GM12878 (cell line): ENCODE measurements around the gene TBCCD1.

Source experiments
- CHD2 ChIP-seq: IDR thresholded peaks from 2 replicates; pipeline ENCODE4 v1.6.1; 2011; ENCODE audit warnings: low read depth, low read length, improper control_type of control experiment, borderline replicate concordance
- CREB1 ChIP-seq: IDR thresholded peaks from 2 replicates; pipeline ENCODE4 v1.6.1; 2012; ENCODE audit warnings: low read depth, mild to moderate bottlenecking, inconsistent platforms
- EP300 ChIP-seq, 2 experiments: fragments of 150-350 bp in 1 of 2; IDR thresholded peaks; 2 replicates each; pipeline ENCODE4 v1.6.1; 2011 to 2012; ENCODE audit warnings: low read depth in 2 of 2, low read length in 2 of 2, borderline replicate concordance in 1 of 2, improper control_type of control experiment in 1 of 2, inconsistent platforms in 1 of 2; ENCODE audit not compliant: control insufficient read depth in 1 of 2
- EZH2 ChIP-seq: IDR thresholded peaks from 2 replicates; pipeline ENCODE4 v1.6.1; 2012; ENCODE audit warnings: low read depth, mild to moderate bottlenecking, control low read depth, inconsistent platforms, low read length, borderline replicate concordance; ENCODE audit not compliant: control insufficient read depth
- KDM1A ChIP-seq: fragments of 200-600 bp; sonication (generic); IDR thresholded peaks from 2 replicates; pipeline ENCODE4 v1.6.1; 2016; ENCODE audit warnings: borderline replicate concordance
- NFIC ChIP-seq: IDR thresholded peaks from 2 replicates; pipeline ENCODE4 v1.6.1; 2012; ENCODE audit warnings: low read depth, mild to moderate bottlenecking, inconsistent platforms, low read length, moderate library complexity
- POLR2A ChIP-seq: IDR thresholded peaks from 2 replicates; pipeline ENCODE4 v1.6.1; 2011; ENCODE audit warnings: low read depth, mild to moderate bottlenecking, low read length
- POLR2AphosphoS5 ChIP-seq: IDR thresholded peaks from 2 replicates; pipeline ENCODE4 v1.6.1; 2011; ENCODE audit warnings: mild to moderate bottlenecking, low read length, inconsistent platforms
- RAD21 ChIP-seq: IDR thresholded peaks from 2 replicates; pipeline ENCODE4 v1.6.1; 2011; ENCODE audit warnings: mild to moderate bottlenecking, low read depth, low read length, moderate library complexity; ENCODE audit not compliant: insufficient read depth
- SMARCA5 ChIP-seq: fragments of 450-650 bp; IDR thresholded peaks from 2 replicates; pipeline ENCODE4 v1.6.1; 2017; ENCODE audit warnings: mild to moderate bottlenecking
- TCF7 ChIP-seq: IDR thresholded peaks from 2 replicates; pipeline ENCODE4 v1.6.1; 2014; ENCODE audit warnings: antibody characterized with exemption, borderline replicate concordance
- TF ChIP-seq, protein P1 (sequence below), 3 experiments: IDR thresholded peaks in 2 of 3; conservative IDR thresholded peaks in 1 of 3; 2 replicates each; pipeline ENCODE4 v1.5.1; 2011; ENCODE audit warnings: low read depth in 3 of 3, low read length in 3 of 3, mild to moderate bottlenecking in 3 of 3, control low read depth in 2 of 3, moderate library complexity in 2 of 3, inconsistent platforms in 1 of 3, mixed read lengths in 1 of 3; ENCODE audit not compliant: control insufficient read depth in 2 of 3, insufficient read depth in 1 of 3; ENCODE audit errors: extremely low read depth in 1 of 3
- TF ChIP-seq, protein P2 (sequence below): fragments of 450-650 bp; formaldehyde crosslinking; IDR thresholded peaks from 2 replicates; pipeline ENCODE4 v1.4.0; 2020; ENCODE audit warnings: mild to moderate bottlenecking, moderate library complexity

DNA sequence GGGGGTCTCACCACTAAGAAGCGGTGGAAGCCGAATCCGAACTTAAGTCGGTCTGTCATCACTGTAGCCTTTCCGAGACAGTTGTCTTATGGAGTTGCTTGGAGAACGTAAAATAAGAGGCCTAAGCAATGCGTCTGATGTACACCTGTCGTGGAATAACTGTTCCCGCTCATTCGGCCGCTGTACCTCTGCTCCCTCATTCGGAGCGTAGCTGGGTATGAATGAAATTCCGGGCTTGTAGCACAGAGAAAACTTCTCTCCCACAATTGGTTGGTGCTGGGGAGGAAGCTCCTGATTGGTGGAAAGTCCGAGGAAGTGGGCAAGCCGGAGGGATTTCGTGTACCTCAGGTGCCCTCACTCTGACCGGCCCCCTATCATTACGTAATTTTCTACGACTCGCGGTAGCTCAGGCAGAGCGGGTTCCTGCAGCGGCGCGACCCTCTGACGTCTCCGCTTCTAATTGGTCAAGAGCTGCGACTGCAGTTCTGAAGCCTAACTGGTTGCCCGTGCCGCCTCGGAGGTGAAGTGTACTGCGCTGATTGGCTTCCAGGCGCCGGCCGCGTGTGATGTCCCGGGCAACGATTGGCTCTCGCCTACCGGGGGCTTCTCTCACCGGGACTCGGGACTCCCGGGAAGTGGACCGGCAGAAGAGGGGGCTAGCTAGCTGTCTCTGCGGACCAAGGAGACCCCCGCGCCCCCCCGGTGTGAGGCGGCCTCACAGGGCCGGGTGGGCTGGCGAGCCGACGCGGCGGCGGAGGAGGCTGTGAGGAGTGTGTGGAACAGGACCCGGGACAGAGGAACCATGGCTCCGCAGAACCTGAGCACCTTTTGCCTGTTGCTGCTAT lies 3.2 kb upstream of the TBCCD1 start, which contains the start of gene DNAJB11:
- TF ChIP-seq, protein P1, sequence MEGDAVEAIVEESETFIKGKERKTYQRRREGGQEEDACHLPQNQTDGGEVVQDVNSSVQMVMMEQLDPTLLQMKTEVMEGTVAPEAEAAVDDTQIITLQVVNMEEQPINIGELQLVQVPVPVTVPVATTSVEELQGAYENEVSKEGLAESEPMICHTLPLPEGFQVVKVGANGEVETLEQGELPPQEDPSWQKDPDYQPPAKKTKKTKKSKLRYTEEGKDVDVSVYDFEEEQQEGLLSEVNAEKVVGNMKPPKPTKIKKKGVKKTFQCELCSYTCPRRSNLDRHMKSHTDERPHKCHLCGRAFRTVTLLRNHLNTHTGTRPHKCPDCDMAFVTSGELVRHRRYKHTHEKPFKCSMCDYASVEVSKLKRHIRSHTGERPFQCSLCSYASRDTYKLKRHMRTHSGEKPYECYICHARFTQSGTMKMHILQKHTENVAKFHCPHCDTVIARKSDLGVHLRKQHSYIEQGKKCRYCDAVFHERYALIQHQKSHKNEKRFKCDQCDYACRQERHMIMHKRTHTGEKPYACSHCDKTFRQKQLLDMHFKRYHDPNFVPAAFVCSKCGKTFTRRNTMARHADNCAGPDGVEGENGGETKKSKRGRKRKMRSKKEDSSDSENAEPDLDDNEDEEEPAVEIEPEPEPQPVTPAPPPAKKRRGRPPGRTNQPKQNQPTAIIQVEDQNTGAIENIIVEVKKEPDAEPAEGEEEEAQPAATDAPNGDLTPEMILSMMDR (IDR thresholded peaks at IDR 0.05 in 2 of 3, conservative IDR thresholded peaks at IDR 0.05 in 1 of 3; ENCODE audit: control insufficient read depth in 2 of 3, extremely low read depth in 1 of 3, insufficient read depth in 1 of 3, low read depth in 3 of 3, low read length in 3 of 3) = no peak
- peak; percentile 92 for TF ChIP-seq POLR2A
- TF ChIP-seq EP300 (IDR thresholded peaks at IDR 0.05; ENCODE audit: borderline replicate concordance in 1 of 2, control insufficient read depth in 1 of 2, low read depth in 2 of 2, low read length in 2 of 2) = no peak
- TF ChIP-seq TCF7 = no peak
- TF ChIP-seq SMARCA5 = no peak
- TF ChIP-seq KDM1A = no peak
- TF ChIP-seq CHD2 = peak; percentile 95
- TF ChIP-seq, protein P2, sequence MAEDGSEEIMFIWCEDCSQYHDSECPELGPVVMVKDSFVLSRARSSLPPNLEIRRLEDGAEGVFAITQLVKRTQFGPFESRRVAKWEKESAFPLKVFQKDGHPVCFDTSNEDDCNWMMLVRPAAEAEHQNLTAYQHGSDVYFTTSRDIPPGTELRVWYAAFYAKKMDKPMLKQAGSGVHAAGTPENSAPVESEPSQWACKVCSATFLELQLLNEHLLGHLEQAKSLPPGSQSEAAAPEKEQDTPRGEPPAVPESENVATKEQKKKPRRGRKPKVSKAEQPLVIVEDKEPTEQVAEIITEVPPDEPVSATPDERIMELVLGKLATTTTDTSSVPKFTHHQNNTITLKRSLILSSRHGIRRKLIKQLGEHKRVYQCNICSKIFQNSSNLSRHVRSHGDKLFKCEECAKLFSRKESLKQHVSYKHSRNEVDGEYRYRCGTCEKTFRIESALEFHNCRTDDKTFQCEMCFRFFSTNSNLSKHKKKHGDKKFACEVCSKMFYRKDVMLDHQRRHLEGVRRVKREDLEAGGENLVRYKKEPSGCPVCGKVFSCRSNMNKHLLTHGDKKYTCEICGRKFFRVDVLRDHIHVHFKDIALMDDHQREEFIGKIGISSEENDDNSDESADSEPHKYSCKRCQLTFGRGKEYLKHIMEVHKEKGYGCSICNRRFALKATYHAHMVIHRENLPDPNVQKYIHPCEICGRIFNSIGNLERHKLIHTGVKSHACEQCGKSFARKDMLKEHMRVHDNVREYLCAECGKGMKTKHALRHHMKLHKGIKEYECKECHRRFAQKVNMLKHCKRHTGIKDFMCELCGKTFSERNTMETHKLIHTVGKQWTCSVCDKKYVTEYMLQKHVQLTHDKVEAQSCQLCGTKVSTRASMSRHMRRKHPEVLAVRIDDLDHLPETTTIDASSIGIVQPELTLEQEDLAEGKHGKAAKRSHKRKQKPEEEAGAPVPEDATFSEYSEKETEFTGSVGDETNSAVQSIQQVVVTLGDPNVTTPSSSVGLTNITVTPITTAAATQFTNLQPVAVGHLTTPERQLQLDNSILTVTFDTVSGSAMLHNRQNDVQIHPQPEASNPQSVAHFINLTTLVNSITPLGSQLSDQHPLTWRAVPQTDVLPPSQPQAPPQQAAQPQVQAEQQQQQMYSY (CRISPR knock-in tag) = no peak
- no peak for TF ChIP-seq EZH2
- TF ChIP-seq POLR2AphosphoS5 = peak; percentile 99
- no peak for TF ChIP-seq RAD21
- peak; percentile 99 for TF ChIP-seq CREB1
- no peak for TF ChIP-seq NFIC
